Activated T-helper 1 cell treated with anti-CD3 and anti-CD28 coated beads, Interleukin-12 subunit alpha, Interleukin-12 subunit beta, Interleukin-2, Interleukin-4 antibody, amounts not matched to agents 30 ng/mL and 10 ng/mL and 1 ng/mL, durations not matched to agents 14 hours and 24 hours and 36 hours (primary cell): ENCODE data around the gene KIAA0513. TPM values are rescaled to one million over a fixed set of nuclear protein-coding genes. Genes with fewer than 3 reads are reported as not detected.

ENCODE experiments used
- DNase-seq: peaks from one replicate; pipeline ENCODE4 v3.0.0; 2021; ENCODE audit warnings: low spot score
- H3K27ac Mint-ChIP-seq: one replicate; pipeline ENCODE4 v1.8.0; 2021; ENCODE audit warnings: mild to moderate bottlenecking, mixed read lengths
- H3K27me3 Mint-ChIP-seq: one replicate; pipeline ENCODE4 v1.8.0; 2022; ENCODE audit warnings: mild to moderate bottlenecking, moderate library complexity, mixed read lengths; ENCODE audit not compliant: insufficient read depth
- H3K36me3 Mint-ChIP-seq: one replicate; pipeline ENCODE4 v1.8.0; 2021; ENCODE audit warnings: low read depth, mixed read lengths
- H3K4me1 Mint-ChIP-seq: one replicate; pipeline ENCODE4 v1.8.0; 2021; ENCODE audit warnings: low read depth, mixed read lengths
- H3K4me3 Mint-ChIP-seq: one replicate; pipeline ENCODE4 v1.8.0; 2021; ENCODE audit warnings: mild to moderate bottlenecking, moderate library complexity, mixed read lengths
- H3K9me3 Mint-ChIP-seq: one replicate; pipeline ENCODE4 v1.8.0; 2021; ENCODE audit warnings: mixed read lengths
- intact Hi-C: fragments of 100-400 bp; cut with micrococcal nuclease; formaldehyde crosslinking; loops from one replicate; pipeline ENCODE4 v1.15.1; 2024
- total RNA-seq: library from RNA; stranded (reverse); gene quantifications from 2 replicates; pipeline ENCODE4 v1.2.3, GENCODE V29; 2022

The KIAA0513 gene
- total RNA-seq, 1 donor from 2014 or later: 12.9 TPM

GRCh38 chr16:85041219-85042166 is 13.9 kb downstream of the KIAA0513 start:
- Mint-ChIP-seq H3K27ac (no peak overlapping the region), H3K36me3 (no peaks in the 10 kb centered on the region), H3K27me3 (peaks cover 4% of the 10 kb centered on the region), H3K4me3 (no peak overlapping the region), H3K4me1 (peaks cover 11% of the 10 kb centered on the region), H3K9me3 (no peaks in the 10 kb centered on the region)
- no peak for DNase-seq
- intact Hi-C loops: no loop called here

- DNase-seq: no peak
- Mint-ChIP-seq H3K4me1 (peaks cover 11% of the 10 kb centered on the region), H3K9me3 (no peaks in the 10 kb centered on the region), H3K36me3 (no peaks in the 10 kb centered on the region), H3K27me3 (peaks cover 4% of the 10 kb centered on the region), H3K27ac (no peak overlapping the region), H3K4me3 (no peak overlapping the region)
- intact Hi-C loops: no loop called here
Observed at GRCh38 chr16:85042167-85042526, 14.6 kb downstream of the KIAA0513 start.

- peaks cover 4% of the 10 kb centered on the region for H3K27me3 Mint-ChIP-seq
- DNase-seq: no peak
- peaks cover under 1% of the 10 kb centered on the region for H3K36me3 Mint-ChIP-seq
- no peaks in the 10 kb centered on the region for H3K9me3 Mint-ChIP-seq
- H3K4me1 Mint-ChIP-seq: peaks cover 11% of the 10 kb centered on the region
- no peak overlapping the region for H3K27ac Mint-ChIP-seq
- no peak overlapping the region for H3K4me3 Mint-ChIP-seq
- intact Hi-C loops: no loop called here
Observed at GRCh38 chr16:85042606-85043005, 15.0 kb downstream of the KIAA0513 start.

- H3K9me3 Mint-ChIP-seq: no peaks in the 10 kb centered on the region
- peaks cover 5% of the 10 kb centered on the region for H3K36me3 Mint-ChIP-seq
- no peak overlapping the region for H3K4me3 Mint-ChIP-seq
- intact Hi-C loops: no loop called here
- H3K27ac Mint-ChIP-seq: no peak overlapping the region
- H3K27me3 Mint-ChIP-seq: peaks cover 6% of the 10 kb centered on the region
- DNase-seq: no peak
- peaks cover 11% of the 10 kb centered on the region for H3K4me1 Mint-ChIP-seq
Observed at GRCh38 chr16:85045077-85045476, 17.5 kb downstream of the KIAA0513 start.

GRCh38 chr16:85045641-85046471 is 18.3 kb downstream of the KIAA0513 start:
- DNase-seq: no peak
- H3K4me3 Mint-ChIP-seq: no peak overlapping the region
- H3K36me3 Mint-ChIP-seq: peaks cover 5% of the 10 kb centered on the region
- no peak overlapping the region for H3K27ac Mint-ChIP-seq
- peaks cover 16% of the 10 kb centered on the region for H3K4me1 Mint-ChIP-seq
- peaks cover 6% of the 10 kb centered on the region for H3K27me3 Mint-ChIP-seq
- intact Hi-C loops: no loop called here
- no peaks in the 10 kb centered on the region for H3K9me3 Mint-ChIP-seq

GRCh38 chr16:85046472-85046916 is 18.9 kb downstream of the KIAA0513 start:
- Mint-ChIP-seq H3K9me3 (no peaks in the 10 kb centered on the region), H3K4me3 (no peak overlapping the region), H3K4me1 (peaks cover 16% of the 10 kb centered on the region), H3K27me3 (peaks cover 2% of the 10 kb centered on the region), H3K27ac (no peak overlapping the region), H3K36me3 (peaks cover 5% of the 10 kb centered on the region)
- DNase-seq: no peak
- intact Hi-C loops: no loop called here

GRCh38 chr16:85046931-85047866 is 19.6 kb downstream of the KIAA0513 start:
- no peak overlapping the region for H3K27ac Mint-ChIP-seq
- H3K4me1 Mint-ChIP-seq: peaks cover 16% of the 10 kb centered on the region
- no peak for DNase-seq
- H3K36me3 Mint-ChIP-seq: peaks cover 5% of the 10 kb centered on the region
- peak overlapping the region; percentile 33 for H3K4me3 Mint-ChIP-seq
- no peaks in the 10 kb centered on the region for H3K9me3 Mint-ChIP-seq
- intact Hi-C loops: no loop called here
- peaks cover 7% of the 10 kb centered on the region for H3K27me3 Mint-ChIP-seq

- H3K36me3 Mint-ChIP-seq: peaks cover 7% of the 10 kb centered on the region
- intact Hi-C loops: no loop called here
- H3K9me3 Mint-ChIP-seq: no peaks in the 10 kb centered on the region
- peaks cover 7% of the 10 kb centered on the region for H3K27me3 Mint-ChIP-seq
- no peak overlapping the region for H3K4me3 Mint-ChIP-seq
- no peak for DNase-seq
- H3K4me1 Mint-ChIP-seq: peaks cover 16% of the 10 kb centered on the region
- no peak overlapping the region for H3K27ac Mint-ChIP-seq
Observed at GRCh38 chr16:85047867-85048455, 20.4 kb downstream of the KIAA0513 start.

- peaks cover 16% of the 10 kb centered on the region for H3K4me1 Mint-ChIP-seq
- H3K27ac Mint-ChIP-seq: no peak overlapping the region
- no peaks in the 10 kb centered on the region for H3K9me3 Mint-ChIP-seq
- intact Hi-C loops: no loop called here
- DNase-seq: no peak
- peaks cover 7% of the 10 kb centered on the region for H3K36me3 Mint-ChIP-seq
- H3K27me3 Mint-ChIP-seq: peaks cover 8% of the 10 kb centered on the region
- no peak overlapping the region for H3K4me3 Mint-ChIP-seq
Observed at GRCh38 chr16:85048921-85049562, 21.4 kb downstream of the KIAA0513 start.

- H3K4me3 Mint-ChIP-seq: no peak overlapping the region
- intact Hi-C loops: loop anchor here (10.0 kb wide), 1 partner anchor 505 kb away; no protein-coding TSS in a partner anchor
- H3K27me3 Mint-ChIP-seq: peaks cover 8% of the 10 kb centered on the region
- peaks cover 7% of the 10 kb centered on the region for H3K36me3 Mint-ChIP-seq
- DNase-seq: no peak
- no peak overlapping the region for H3K27ac Mint-ChIP-seq
- H3K9me3 Mint-ChIP-seq: no peaks in the 10 kb centered on the region
- peaks cover 16% of the 10 kb centered on the region for H3K4me1 Mint-ChIP-seq
Observed at GRCh38 chr16:85049706-85050305, 22.2 kb downstream of the KIAA0513 start.

- peaks cover 8% of the 10 kb centered on the region for H3K36me3 Mint-ChIP-seq
- H3K4me3 Mint-ChIP-seq: no peak overlapping the region
- H3K27ac Mint-ChIP-seq: no peak overlapping the region
- intact Hi-C loops: loop anchor here (10.0 kb wide), 1 partner anchor 504 kb away; no protein-coding TSS in a partner anchor
- H3K4me1 Mint-ChIP-seq: peaks cover 28% of the 10 kb centered on the region
- H3K27me3 Mint-ChIP-seq: peaks cover 8% of the 10 kb centered on the region
- H3K9me3 Mint-ChIP-seq: no peaks in the 10 kb centered on the region
- DNase-seq: no peak
Observed at GRCh38 chr16:85051067-85051581, 23.5 kb downstream of the KIAA0513 start.
